Measurements from ENCODE around the gene NUDT4. TPM values are rescaled to one million over a fixed set of nuclear protein-coding genes. Genes with fewer than 3 reads are reported as not detected.

The NUDT4 gene
- polyA plus RNA-seq, 10 donors, result 74.5 to 102 (median 86.0) TPM

- no peak for DNase-seq
Measured at GRCh38 chr12:93451423-93452158, 73.9 kb downstream of the NUDT4 start.

- no peak for DNase-seq
Measured at GRCh38 chr12:93453633-93454032, 75.9 kb downstream of the NUDT4 start.

GRCh38 chr12:93456077-93456476 is 78.4 kb downstream of the NUDT4 start:
- DNase-seq, result no peak

Other genes with a start within 250 kb of the NUDT4 start
- 100 to 1,000 TPM in 7 of 10 donors, 10 to 100 TPM in 3; 90.2 to 123 (median 105) TPM for gene UBE2N, start 64.0 kb downstream of the NUDT4 start, polyA plus RNA-seq (ENCODE audit: insufficient read length in 10 of 10)
- 10 to 100 TPM; 34.8 to 45.6 (median 39.3) TPM for gene MRPL42, start 89.6 kb downstream of the NUDT4 start, polyA plus RNA-seq (ENCODE audit: insufficient read length in 10 of 10)
- gene SOCS2, start 194.8 kb downstream of the NUDT4 start, polyA plus RNA-seq (ENCODE audit: insufficient read length in 10 of 10), result 10 to 100 TPM; 14.3 to 20.7 (median 17.1) TPM

All from muscle of back (tissue), 11 donors.